SK-N-SH treated with all-trans-retinoic acid at 6 μM for 48 hours (cell line): ENCODE data around the gene SEL1L.

Experiments used
- CSDC2 ChIP-seq: fragments of 250-450 bp; sonication (Bioruptor Pico); IDR thresholded peaks from 2 replicates; pipeline ENCODE4 v1.5.0; 2020; ENCODE audit warnings: mild to moderate bottlenecking, moderate library complexity
- GLIS3 ChIP-seq: fragments of 250-450 bp; sonication (Bioruptor Pico); IDR thresholded peaks from 2 replicates; pipeline ENCODE4 v1.5.0; 2020; ENCODE audit warnings: mild to moderate bottlenecking, moderate library complexity
- ISL1 ChIP-seq: fragments of 250-450 bp; sonication (Bioruptor Pico); IDR thresholded peaks from 2 replicates; pipeline ENCODE4 v2.1.2; 2022; ENCODE audit warnings: mild to moderate bottlenecking, moderate library complexity
- OSR1 ChIP-seq: fragments of 250-450 bp; sonication (Bioruptor Pico); IDR thresholded peaks from 2 replicates; pipeline ENCODE4 v1.8.0; 2022; ENCODE audit warnings: moderate library complexity, mild to moderate bottlenecking, inconsistent platforms
- RARB ChIP-seq: fragments of 250-450 bp; sonication (Bioruptor Pico); IDR thresholded peaks from 2 replicates; pipeline ENCODE4 v1.8.0; 2021; ENCODE audit warnings: mild to moderate bottlenecking, moderate library complexity
- TCF4 ChIP-seq: fragments of 250-450 bp; sonication (Bioruptor Pico); IDR thresholded peaks from 2 replicates; pipeline ENCODE4 v1.8.0; 2021; ENCODE audit warnings: mild to moderate bottlenecking, moderate library complexity, borderline replicate concordance
- ZNF8 ChIP-seq: fragments of 450-650 bp; formaldehyde crosslinking; IDR thresholded peaks from 2 replicates; pipeline ENCODE4 v1.5.0; 2020; ENCODE audit warnings: mild to moderate bottlenecking, moderate library complexity
- TF ChIP-seq, protein P1 (sequence below): fragments of 250-450 bp; sonication (Bioruptor Pico); IDR thresholded peaks from 2 replicates; pipeline ENCODE4 v1.8.0; 2021; ENCODE audit warnings: low read depth, mild to moderate bottlenecking, moderate library complexity, borderline replicate concordance

DNA sequence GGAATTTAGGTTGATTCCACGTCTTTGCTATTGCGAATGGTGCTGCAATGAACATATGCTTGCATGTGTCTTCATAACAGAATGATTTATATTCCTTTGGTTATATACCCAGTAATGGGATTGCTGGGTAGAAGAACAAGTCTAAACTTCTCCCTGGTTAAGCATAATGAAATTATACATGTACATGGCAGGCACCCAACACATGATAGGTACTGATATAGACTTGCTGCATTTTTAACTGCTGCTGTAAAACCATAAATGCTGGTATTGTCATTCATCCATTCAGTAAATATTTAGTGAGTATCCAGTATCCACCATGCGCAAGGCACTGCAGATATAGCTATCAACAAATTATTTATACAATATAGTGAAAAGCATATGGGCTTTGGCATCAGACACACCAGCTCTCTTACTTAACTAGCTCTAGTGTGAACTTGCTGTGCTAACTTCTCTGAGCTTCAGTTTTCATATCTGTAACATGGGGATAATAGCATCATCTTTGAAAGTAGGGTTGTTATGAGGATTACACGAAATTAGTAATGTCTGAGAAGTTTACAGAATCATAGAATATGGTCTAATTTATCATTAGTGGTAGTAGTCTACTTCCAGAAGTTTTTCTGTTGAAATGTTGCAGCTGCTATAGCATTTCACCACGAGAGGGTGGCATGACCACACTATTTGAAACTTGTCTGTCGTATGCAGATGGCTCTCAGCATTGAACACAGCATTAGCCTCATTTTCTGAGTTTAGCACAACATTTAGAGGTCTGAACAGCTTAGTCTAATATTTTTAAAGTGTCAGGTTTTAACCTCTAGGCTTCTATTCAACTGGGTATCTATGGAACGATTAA is 32.0 kb upstream of the SEL1L start:
- TF ChIP-seq OSR1 (CRISPR knock-in tag), result no peak
- no peak for TF ChIP-seq TCF4 (CRISPR knock-in tag)
- no peak for TF ChIP-seq RARB (CRISPR knock-in tag)
- TF ChIP-seq, protein P1, sequence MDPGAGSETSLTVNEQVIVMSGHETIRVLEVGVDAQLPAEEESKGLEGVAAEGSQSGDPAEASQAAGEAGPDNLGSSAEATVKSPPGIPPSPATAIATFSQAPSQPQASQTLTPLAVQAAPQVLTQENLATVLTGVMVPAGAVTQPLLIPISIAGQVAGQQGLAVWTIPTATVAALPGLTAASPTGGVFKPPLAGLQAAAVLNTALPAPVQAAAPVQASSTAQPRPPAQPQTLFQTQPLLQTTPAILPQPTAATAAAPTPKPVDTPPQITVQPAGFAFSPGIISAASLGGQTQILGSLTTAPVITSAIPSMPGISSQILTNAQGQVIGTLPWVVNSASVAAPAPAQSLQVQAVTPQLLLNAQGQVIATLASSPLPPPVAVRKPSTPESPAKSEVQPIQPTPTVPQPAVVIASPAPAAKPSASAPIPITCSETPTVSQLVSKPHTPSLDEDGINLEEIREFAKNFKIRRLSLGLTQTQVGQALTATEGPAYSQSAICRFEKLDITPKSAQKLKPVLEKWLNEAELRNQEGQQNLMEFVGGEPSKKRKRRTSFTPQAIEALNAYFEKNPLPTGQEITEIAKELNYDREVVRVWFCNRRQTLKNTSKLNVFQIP (CRISPR knock-in tag), result no peak
- TF ChIP-seq CSDC2, result no peak
- no peak for TF ChIP-seq GLIS3 (CRISPR knock-in tag)
- TF ChIP-seq ISL1 (CRISPR knock-in tag), result no peak
- no peak for TF ChIP-seq ZNF8 (CRISPR knock-in tag)
